GM12878 (cell line): ENCODE results near the gene AKT1S1. TPM values are rescaled to one million over a fixed set of nuclear protein-coding genes. Genes with fewer than 3 reads are reported as not detected.
A peak's percentile ranks its signal among the peaks of the same experiment; 100 is the strongest.

Source experiments
- ATAC-seq: fragments of 200-7000 bp; cut with Tn5 transposase; 3 replicates; pipeline ENCODE4 v1.9.1; 2020; ENCODE audit warnings: mild to moderate bottlenecking, moderate library complexity
- BruUV-seq: library from RNA; stranded (reverse); fragments of 400-500 nt; replicated peaks from 2 replicates; lab custom pipeline; 2021; lab: Mats Ljungman, UMichigan
- CTCF ChIA-PET: fragments of 300-600 bp; sonication (Branson Sonifier 250); formaldehyde crosslinking; extraction: SDS; loops from one replicate; lab custom pipeline; 2021; ENCODE audit warnings: inconsistent platforms; lab: Yijun Ruan, JAX
- POLR2A ChIA-PET: fragments of 350-600 bp; formaldehyde crosslinking; extraction: SDS; loops from one replicate; lab custom pipeline; 2021; ENCODE audit warnings: inconsistent platforms; lab: Charles Lee
- RAD21 ChIA-PET: fragments of 300-600 bp; sonication (Branson Sonifier 250); formaldehyde crosslinking; loops from one replicate; lab custom pipeline; 2023; ENCODE audit warnings: antibody characterized with exemption; ENCODE audit not compliant: unreplicated experiment; lab: Charles Lee
- SMC1A ChIA-PET: fragments of 300-600 bp; sonication (Branson Sonifier 250); formaldehyde crosslinking; loops from one replicate; lab custom pipeline; 2023; ENCODE audit not compliant: unreplicated experiment, uncharacterized antibody; lab: Charles Lee
- DNase-seq: peaks from one replicate; pipeline ENCODE4 v3.0.0-alpha.2; 2011; ENCODE audit warnings: low read depth, low spot score
- FAIRE-seq: peaks from 3 replicates; lab custom pipeline; 2011; peaks lifted over from hg19 to GRCh38; lab: Jason Lieb, UNC
- H2AFZ ChIP-seq: 2 replicates; pipeline ENCODE4 v1.6.0; 2011; ENCODE audit warnings: low read depth, low read length, control low read depth; ENCODE audit not compliant: control insufficient read depth
- H3K27ac ChIP-seq: 2 replicates; pipeline ENCODE4 v1.5.1; 2011; ENCODE audit warnings: control low read depth; ENCODE audit not compliant: control insufficient read depth, insufficient read depth
- H3K27me3 ChIP-seq, 2 experiments: replicated peaks in 1 of 2; 2 replicates each; pipeline versions ENCODE4 v1.6.0 to v1.6.1; 2011; ENCODE audit warnings: low read length in 1 of 2; ENCODE audit not compliant: control insufficient read depth in 2 of 2, insufficient read depth in 2 of 2
- H3K36me3 ChIP-seq, 2 experiments: 2 replicates each; pipeline ENCODE4 v1.5.1; 2011; ENCODE audit warnings: low read length in 1 of 2; ENCODE audit not compliant: control insufficient read depth in 2 of 2, insufficient read depth in 2 of 2
- H3K4me1 ChIP-seq: 2 replicates; pipeline ENCODE4 v1.6.1; 2011; ENCODE audit warnings: mild to moderate bottlenecking, low read length, moderate library complexity, mixed read lengths; ENCODE audit not compliant: control insufficient read depth, insufficient read depth
- H3K4me2 ChIP-seq: 2 replicates; pipeline ENCODE4 v1.6.0; 2011; ENCODE audit warnings: control low read depth; ENCODE audit not compliant: control insufficient read depth, insufficient read depth
- H3K4me3 ChIP-seq: fragments of 200-600 bp; sonication (generic); 2 replicates; pipeline ENCODE4 v1.5.1; 2016
- H3K79me2 ChIP-seq: 2 replicates; pipeline ENCODE4 v1.6.0; 2011; ENCODE audit warnings: low read length; ENCODE audit not compliant: control insufficient read depth, insufficient read depth
- H3K9ac ChIP-seq: 2 replicates; pipeline ENCODE4 v1.8.0; 2011; ENCODE audit warnings: low read length, control low read depth, mixed read lengths; ENCODE audit not compliant: control insufficient read depth, insufficient read depth
- H3K9me3 ChIP-seq: replicated peaks from 3 replicates; pipeline ENCODE4 v1.5.1; 2011; ENCODE audit warnings: mild to moderate bottlenecking, low read length; ENCODE audit not compliant: control insufficient read depth, insufficient read depth
- H4K20me1 ChIP-seq: 2 replicates; pipeline ENCODE4 v1.6.0; 2011; ENCODE audit not compliant: control insufficient read depth, insufficient read depth
- EP300 ChIP-seq, 2 experiments: fragments of 150-350 bp in 1 of 2; IDR thresholded peaks; 2 replicates each; pipeline ENCODE4 v1.6.1; 2011 to 2012; ENCODE audit warnings: low read depth in 2 of 2, low read length in 2 of 2, borderline replicate concordance in 1 of 2, improper control_type of control experiment in 1 of 2, inconsistent platforms in 1 of 2; ENCODE audit not compliant: control insufficient read depth in 1 of 2
- ETV6 ChIP-seq, 2 experiments: fragments of 450-650 bp in 1 of 2; IDR thresholded peaks in 1 of 2; conservative IDR thresholded peaks in 1 of 2; 2 replicates each; pipeline ENCODE4 v1.6.1; 2014; ENCODE audit warnings: antibody characterized with exemption in 1 of 2, borderline replicate concordance in 1 of 2, low read depth in 1 of 2, mild to moderate bottlenecking in 1 of 2, moderate library complexity in 1 of 2
- FOS ChIP-seq: IDR thresholded peaks from 3 replicates; pipeline ENCODE4 v1.6.1; 2011; ENCODE audit warnings: borderline replicate concordance; ENCODE audit not compliant: insufficient read length; ENCODE audit errors: extremely low read depth
- KDM1A ChIP-seq: fragments of 200-600 bp; sonication (generic); IDR thresholded peaks from 2 replicates; pipeline ENCODE4 v1.6.1; 2016; ENCODE audit warnings: borderline replicate concordance
- NFYA ChIP-seq: IDR thresholded peaks from 2 replicates; pipeline ENCODE4 v1.6.1; 2011; ENCODE audit warnings: low read depth, mild to moderate bottlenecking, low read length, improper control_type of control experiment, borderline replicate concordance
- PML ChIP-seq: IDR thresholded peaks from 2 replicates; pipeline ENCODE4 v1.6.1; 2012; ENCODE audit warnings: low read length, inconsistent platforms
- TARDBP ChIP-seq: IDR thresholded peaks from 2 replicates; pipeline ENCODE4 v1.6.1; 2016; ENCODE audit warnings: borderline replicate concordance
- YY1 ChIP-seq: IDR thresholded peaks from 2 replicates; pipeline ENCODE4 v1.6.1; 2011; ENCODE audit warnings: low read depth, mild to moderate bottlenecking, low read length
- ZNF592 ChIP-seq: fragments of 450-650 bp; IDR thresholded peaks from 2 replicates; pipeline ENCODE4 v1.6.1; 2017; ENCODE audit warnings: mild to moderate bottlenecking, moderate library complexity
- WGBS: methylation state at CpG from one replicate; pipeline ENCODE4 v1.1.6; 2016; ENCODE audit warnings: low lambda C conversion rate; ENCODE audit not compliant: insufficient replicate concordance, insufficient coverage; ENCODE audit errors: missing lambda C conversion rate; 5-methylcytosine and 5-hydroxymethylcytosine counted together
- in situ Hi-C: fragments of 300-500 bp; cut with MboI; formaldehyde crosslinking; loops from 9 replicates; pipeline ENCODE4 v1.14.3; 2018; ENCODE audit warnings: mixed read lengths
- intact Hi-C: fragments of 100-400 bp; cut with micrococcal nuclease; formaldehyde crosslinking; loops from one replicate; pipeline ENCODE4 v1.14.2; 2022; ENCODE audit not compliant: unreplicated experiment
- polyA plus RNA-seq, 11 experiments: library from polyadenylated mRNA; depleted of rRNA in 4 of 11; unstranded in 6 of 11; stranded (reverse) in 5 of 11; fragments of >200 nt; fragmentation: Nextera tagmentation in 4 of 11; fragmentation: Illumina TruSeq in 1 of 11; extraction: Ambion mirVana in 4 of 11; extraction: Trizol in 1 of 11; gene quantifications; 1 replicate in 1 of 11; 2 replicates in 10 of 11; pipeline versions ENCODE4 v1.2.1 to v1.2.3, GENCODE V29; 2011 to 2016; ENCODE audit warnings: inconsistent platforms in 2 of 11, missing spikeins in 2 of 11, low read depth in 1 of 11
- total RNA-seq, 4 experiments: library from RNA; depleted of rRNA in 3 of 4; stranded (reverse); fragments of >200 nt in 3 of 4; fragmentation: Illumina TruSeq in 1 of 4; extraction: Trizol in 1 of 4; gene quantifications; 2 replicates each; pipeline versions ENCODE4 v1.2.1 to v1.2.3, GENCODE V29; 2013 to 2021

AKT1S1 gene
- total and polyA plus RNA-seq, 10 of the 15 experiments (the other 5 are each of a cell fraction or from before 2014, with no cell fraction given): 0.43 to 23.0 (median 12.3) TPM

GRCh38 chr19:49850221-49850486, 27.0 kb downstream of the AKT1S1 start:
- no peak overlapping the region for H3K27ac ChIP-seq
- in situ Hi-C loops (no loop called here), intact Hi-C loops (loop anchor here (2.0 kb wide), 2 partner anchors 27 to 37 kb away; partner anchors contain the start of genes AKT1S1, FUZ and TBC1D17)
- ChIA-PET POLR2A (interaction anchor here (0.6 to 2.4 kb wide), 11 partner anchors 17 to 210 kb away, joined by 3 to 25 read pairs (median 4); partner anchors contain the start of genes AKT1S1, FUZ, MED25 and RRAS), CTCF (interaction anchor here (0.7 to 2.1 kb wide), 4 partner anchors 13 to 62 kb away, joined by 3 to 6 read pairs (median 4); partner anchors contain the start of gene PNKP), SMC1A (interaction anchor here (0.8 to 1.8 kb wide), 5 partner anchors 19 to 84 kb away, joined by 3 to 5 read pairs (median 4); partner anchors contain the start of gene MED25), RAD21 (interaction anchor here (0.9 to 1.5 kb wide), 5 partner anchors 14 to 38 kb away, joined by 3 to 9 read pairs (median 4); partner anchors contain the start of genes FUZ and PNKP)
- no peaks in the 10 kb centered on the region for H3K27me3 ChIP-seq
- H3K4me1 ChIP-seq: peaks cover 26% of the 10 kb centered on the region
- ATAC-seq: no peak
- H3K9me3 ChIP-seq: peaks cover 5% of the 10 kb centered on the region; the same call in 2 of the 3 replicates
- peaks cover 6% of the 10 kb centered on the region for H3K79me2 ChIP-seq
- BruUV-seq: no TSS peak
- H3K9ac ChIP-seq: no peak overlapping the region
- TF ChIP-seq EP300 (IDR thresholded peaks at IDR 0.05; ENCODE audit: borderline replicate concordance in 1 of 2, control insufficient read depth in 1 of 2, low read depth in 2 of 2, low read length in 2 of 2): no peak
- peak overlapping the region; percentile 71; the same call in 1 of the 2 replicates for H3K4me3 ChIP-seq
- H2AFZ ChIP-seq: peak overlapping the region; percentile 35; the same call in 1 of the 2 replicates
- FAIRE-seq: no peak
- no peak for DNase-seq
- H3K4me2 ChIP-seq: peak overlapping the region; percentile 64
- no peaks in the 10 kb centered on the region for H4K20me1 ChIP-seq
- 77% methylated on average over 12 of the region's 12 CpGs for WGBS
- peaks cover 0 to 1% of the 10 kb centered on the region in 2 experiments; a peak in 1 of 4 replicates for H3K36me3 ChIP-seq

GRCh38 chr19:49849433-49850220, 27.5 kb downstream of the AKT1S1 start:
- CTCF ChIA-PET: interaction anchor here (1.1 to 2.1 kb wide), 4 partner anchors 13 to 171 kb away, joined by 3 to 6 read pairs (median 4); partner anchors contain the start of gene PNKP
- H3K4me1 ChIP-seq: peaks cover 30% of the 10 kb centered on the region
- H3K27me3 ChIP-seq: no peaks in the 10 kb centered on the region
- in situ Hi-C loops (no loop called here), intact Hi-C loops (loop anchor here (2.0 kb wide), 2 partner anchors 27 to 37 kb away; partner anchors contain the start of genes AKT1S1, FUZ and TBC1D17)
- no peak for ATAC-seq
- no peaks in the 10 kb centered on the region for H4K20me1 ChIP-seq
- H3K36me3 ChIP-seq: no peaks in the 10 kb centered on the region; a peak in 1 of 4 replicates
- no peak overlapping the region for H2AFZ ChIP-seq
- H3K27ac ChIP-seq: no peak overlapping the region
- peaks cover 6% of the 10 kb centered on the region for H3K79me2 ChIP-seq
- H3K9ac ChIP-seq: no peak overlapping the region
- POLR2A ChIA-PET: interaction anchor here (0.7 to 2.7 kb wide), 10 partner anchors 17 to 209 kb away, joined by 3 to 25 read pairs (median 7); partner anchors contain the start of genes AKT1S1, FUZ, MED25 and RRAS
- BruUV-seq: no TSS peak
- no peak overlapping the region for H3K4me2 ChIP-seq
- 70% methylated on average over 15 of the region's 15 CpGs for WGBS
- peak; percentile 18 for FAIRE-seq
- peaks cover 5% of the 10 kb centered on the region; the same call in 2 of the 3 replicates for H3K9me3 ChIP-seq
- RAD21 ChIA-PET: interaction anchor here (0.9 to 1.6 kb wide), 5 partner anchors 14 to 40 kb away, joined by 3 to 9 read pairs (median 4); partner anchors contain the start of gene PNKP
- SMC1A ChIA-PET: interaction anchor here (1.6 to 1.8 kb wide), 2 partner anchors 19 to 30 kb away, joined by 4 to 5 read pairs; no protein-coding TSS in a partner anchor
- DNase-seq: no peak
- 0 out of 2 replicates have a peak overlapping the region, but pooled peaks have one; percentile 71 for H3K4me3 ChIP-seq
- TF ChIP-seq FOS: no peak
- no peak for TF ChIP-seq TARDBP
- no peak for TF ChIP-seq PML
- TF ChIP-seq ZNF592: no peak
- TF ChIP-seq NFYA: no peak
- no peak for TF ChIP-seq KDM1A
- no peak for TF ChIP-seq YY1
- no peak for TF ChIP-seq ETV6 (conservative IDR thresholded peaks at IDR 0.05 in 1 of 2, IDR thresholded peaks at IDR 0.05 in 1 of 2; ENCODE audit: borderline replicate concordance in 1 of 2, low read depth in 1 of 2)
